A549 (cell line): ENCODE data around the gene WNT7B.

Experiments
- EHMT2 ChIP-seq: fragments of 200-600 bp; sonication (generic); IDR thresholded peaks from 2 replicates; pipeline ENCODE4 v1.6.1; 2016; ENCODE audit warnings: antibody characterized with exemption, low read depth, mild to moderate bottlenecking, moderate library complexity
- HOXA7 ChIP-seq: fragments of 250-450 bp; sonication (Bioruptor Pico); IDR thresholded peaks from 2 replicates; pipeline ENCODE4 v1.5.0; 2020; ENCODE audit warnings: mild to moderate bottlenecking, moderate library complexity
- MYC ChIP-seq: IDR thresholded peaks from 2 replicates; pipeline ENCODE4 v1.6.1; 2012; ENCODE audit warnings: mild to moderate bottlenecking, inconsistent platforms, low read length, improper control_type of control experiment, borderline replicate concordance

DNA sequence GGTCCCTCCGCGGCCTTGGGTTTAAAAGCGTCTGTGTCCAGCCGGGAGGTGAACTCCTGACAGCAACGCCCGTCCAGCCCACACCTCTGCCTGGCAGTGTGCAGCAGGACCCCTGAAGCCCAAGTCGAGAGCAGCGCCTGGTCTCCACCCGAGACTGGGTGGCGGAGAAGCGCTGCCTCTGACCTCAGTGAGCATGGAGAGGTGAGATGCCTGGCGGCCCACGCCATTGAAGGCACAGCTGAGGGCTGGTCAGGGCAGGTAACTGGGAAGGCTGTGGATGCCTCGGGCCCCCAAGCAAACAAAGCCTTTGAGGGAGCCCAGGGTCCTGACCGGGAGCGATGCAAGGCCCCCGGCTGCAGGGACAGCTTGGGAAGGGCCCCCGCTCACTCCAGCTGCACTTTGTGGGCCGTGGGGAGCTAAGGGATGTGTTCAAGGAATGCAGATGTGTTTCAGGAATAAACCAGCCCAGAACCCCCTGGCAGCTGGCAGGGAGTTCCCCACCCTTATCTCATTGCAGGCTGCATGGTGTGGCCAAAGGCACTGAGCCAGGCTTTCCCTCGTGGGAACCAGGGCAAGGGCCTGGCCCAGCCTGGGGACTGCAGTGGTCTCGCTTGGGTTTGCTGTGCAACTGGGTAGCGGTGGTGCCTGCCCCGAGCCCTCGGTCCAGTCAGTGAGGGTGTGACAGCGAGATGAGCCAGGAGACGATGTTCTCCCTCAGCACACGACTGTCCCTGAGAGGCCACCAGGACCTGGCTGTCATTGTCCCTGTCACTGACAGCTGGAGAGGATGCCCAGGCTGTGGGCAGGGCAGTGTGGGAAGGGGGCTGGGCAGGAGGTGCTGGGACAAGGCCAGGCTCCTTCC lies 92.5 kb downstream of the WNT7B start:
- TF ChIP-seq HOXA7 (CRISPR knock-in tag) (no peak), EHMT2 (no peak), MYC (no peak)
